Spleen (tissue), 7 donors: ENCODE results near the gene TRERF1.

Experiments
- CTCF ChIP-seq, 11 experiments: fragments of 200-600 bp in 7 of 11; fragments of 450-650 bp in 4 of 11; sonication (generic) in 4 of 11; IDR thresholded peaks in 8 of 11; conservative IDR thresholded peaks in 3 of 11; 1 replicate in 7 of 11; 2 replicates in 4 of 11; pipeline versions ENCODE4 v1.4.0 to v1.8.0; 2016 to 2021; ENCODE audit warnings: antibody characterized with exemption in 11 of 11, inconsistent platforms in 4 of 11, mild to moderate bottlenecking in 1 of 11
- POLR2A ChIP-seq, 3 donors: fragments of 450-650 bp; IDR thresholded peaks; one replicate each; pipeline ENCODE4 v1.5.1; 2017; ENCODE audit warnings: antibody characterized with exemption in 3 of 3, mild to moderate bottlenecking in 1 of 3
- donor health status: DM: no; HTN: no; CAD: no; lungs with moderate emphysema.
- donor health status: DM: no; HTN: no; CAD: no.
- donor health status: DM: no; HTN: no; CAD: no.

- TF ChIP-seq CTCF (IDR thresholded peaks at IDR 0.05 in 8 of 11, conservative IDR thresholded peaks at IDR 0.05 in 3 of 11) (no peak), POLR2A (IDR thresholded peaks at IDR 0.05) (no peak)
Observed at GRCh38 chr6:42410861-42411260, 40.9 kb downstream of the TRERF1 start.
